NCI-H2171 (cell line): Measurements from ENCODE around the gene PCYT1A.
A peak's percentile ranks its signal among the peaks of the same experiment; 100 is the strongest.
"Not testable (repeated sequence)": the region's sequence is repeated elsewhere in the genome, so short reads cannot be mapped to it uniquely, and the experiment has no call there.

Source experiments
- DNase-seq: peaks from one replicate; lab custom pipeline; 2025; lab: John Stamatoyannopoulos, UW

Gene PCYT1A

DNA sequence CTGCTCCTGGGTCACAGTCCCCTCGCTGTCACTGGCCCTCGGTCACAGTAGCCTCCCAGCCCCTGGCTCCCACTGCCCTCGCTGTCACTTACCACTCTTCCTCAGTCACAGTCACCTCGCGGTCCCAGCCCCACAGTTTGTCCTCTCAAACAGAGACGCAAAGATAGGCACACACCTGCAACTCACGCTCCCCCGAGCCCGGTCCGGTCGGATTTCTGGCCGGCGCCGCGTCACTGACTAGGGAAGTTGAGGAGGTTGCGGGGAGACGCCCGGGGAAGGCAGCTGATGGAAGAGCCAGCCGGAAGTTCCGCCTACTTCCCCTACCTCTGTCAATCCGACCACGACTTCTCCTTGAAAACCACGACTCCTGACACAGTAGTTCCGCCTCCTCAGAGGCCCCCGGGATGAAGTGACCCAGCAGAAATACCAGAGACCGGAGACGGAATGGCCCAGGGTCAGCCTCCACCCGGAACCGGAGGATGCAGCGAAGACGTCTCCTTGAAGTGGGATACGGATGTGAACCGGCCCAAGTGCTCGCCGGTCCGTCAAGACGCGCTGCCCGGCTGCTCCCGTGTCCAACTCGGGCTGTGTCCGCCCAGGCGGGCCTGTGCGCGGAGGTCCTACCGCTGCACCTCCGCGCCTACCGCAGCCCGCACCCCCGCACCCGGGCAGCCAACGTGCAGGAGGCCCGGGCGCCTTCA is at the start of gene PCYT1A:
Gene PCYT1A, minus strand, starts transcription at position 287 of the 701 bp plus-strand sequence. CDS start 17,195 bp downstream, outside the sequence.
- DNase-seq, result peak; percentile 91

- no peak for DNase-seq
Measured at GRCh38 chr3:196336319-196337145, 49.0 kb upstream of the PCYT1A start.

GRCh38 chr3:196335503-196335948 is 48.0 kb upstream of the PCYT1A start:
- DNase-seq, result no peak

- DNase-seq, result no peak
Measured at GRCh38 chr3:196334982-196335381, 47.5 kb upstream of the PCYT1A start.

DNA sequence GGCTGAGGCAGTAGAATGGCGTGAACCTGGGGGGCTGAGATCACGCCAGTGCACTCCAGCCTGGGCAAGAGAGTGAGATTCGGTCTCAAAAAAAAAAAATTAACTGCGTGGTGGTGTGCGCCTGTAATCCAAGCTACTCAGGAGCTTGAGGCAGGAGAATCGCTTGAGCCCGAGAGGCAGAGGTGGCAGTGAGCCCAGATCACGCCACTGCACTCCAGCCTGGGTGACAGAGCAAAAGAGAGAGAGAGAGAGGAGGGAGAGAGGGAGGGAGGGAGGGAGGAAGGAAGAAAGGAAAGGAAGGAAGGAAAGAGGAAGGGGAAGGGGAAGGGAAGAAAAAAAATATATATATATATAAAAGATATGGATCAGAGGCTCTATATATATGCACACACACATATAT is 44.6 kb upstream of the PCYT1A start:
- DNase-seq, result no peak

DNA sequence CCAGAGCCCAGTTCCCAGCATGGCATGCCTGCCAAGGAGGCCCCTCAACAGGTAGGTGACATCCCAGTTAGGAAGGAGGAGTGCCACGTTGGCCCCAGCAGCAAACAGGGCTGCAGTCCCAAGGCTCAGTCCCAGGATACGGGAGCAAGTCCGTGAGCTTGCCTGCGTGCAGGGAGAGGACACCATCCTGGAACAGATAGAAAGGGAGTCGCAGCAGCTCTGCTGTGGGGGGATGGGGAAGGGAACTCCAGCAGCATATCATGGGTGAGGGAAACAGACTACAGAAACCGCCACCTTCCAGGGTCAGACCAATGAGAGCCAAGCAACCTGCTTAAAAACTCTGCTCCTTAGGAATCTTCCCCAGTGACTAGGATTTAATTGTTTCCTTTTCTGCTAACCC is 39.9 kb upstream of the PCYT1A start:
- DNase-seq, result no peak

GRCh38 chr3:196326936-196327335 is 39.4 kb upstream of the PCYT1A start:
- no peak for DNase-seq

- DNase-seq, result peak; percentile 35
Measured at GRCh38 chr3:196323691-196324090, 36.2 kb upstream of the PCYT1A start.

DNA sequence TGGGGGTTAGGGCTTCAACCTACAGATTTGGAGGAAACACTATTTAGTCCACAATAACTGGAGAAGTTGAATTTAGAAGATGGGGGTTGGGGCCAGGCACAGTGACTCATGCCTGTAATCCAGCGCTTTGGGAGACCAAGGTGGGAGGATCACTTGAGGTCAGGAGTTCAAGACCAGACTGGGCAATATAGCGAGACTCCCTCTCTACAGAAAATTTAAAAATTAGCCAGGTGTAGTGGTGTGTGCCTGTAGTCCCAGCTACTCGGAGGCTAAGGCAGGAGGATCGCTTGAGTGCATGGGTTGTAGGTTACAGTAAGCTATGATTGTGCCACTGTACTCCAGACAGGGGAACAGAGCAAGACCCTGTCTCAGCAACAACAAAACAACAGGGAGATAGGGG is 35.5 kb upstream of the PCYT1A start:
- no peak for DNase-seq

DNA sequence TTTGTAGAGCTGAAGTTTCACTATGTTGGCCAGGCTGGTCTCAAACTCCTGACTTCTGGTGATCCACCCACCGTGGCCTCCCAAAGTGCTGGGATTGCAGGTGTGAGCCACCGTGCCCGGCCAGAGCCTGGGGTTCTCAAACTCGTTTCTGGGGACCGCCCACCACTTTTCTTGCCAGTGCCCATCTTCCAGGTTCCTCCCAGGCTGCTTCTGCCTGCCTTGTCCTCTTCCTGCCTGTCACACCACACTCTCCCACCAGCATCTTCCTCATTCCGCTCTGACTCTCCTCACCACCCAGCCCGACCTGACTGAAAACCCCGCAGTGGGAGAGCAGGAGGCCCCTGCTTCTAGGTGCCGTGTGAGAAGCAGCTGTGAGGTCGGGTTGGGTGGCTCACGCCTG is 33.6 kb upstream of the PCYT1A start:
- DNase-seq, result no peak

- DNase-seq, result no peak
Measured at GRCh38 chr3:196320137-196320536, 32.6 kb upstream of the PCYT1A start.

DNA sequence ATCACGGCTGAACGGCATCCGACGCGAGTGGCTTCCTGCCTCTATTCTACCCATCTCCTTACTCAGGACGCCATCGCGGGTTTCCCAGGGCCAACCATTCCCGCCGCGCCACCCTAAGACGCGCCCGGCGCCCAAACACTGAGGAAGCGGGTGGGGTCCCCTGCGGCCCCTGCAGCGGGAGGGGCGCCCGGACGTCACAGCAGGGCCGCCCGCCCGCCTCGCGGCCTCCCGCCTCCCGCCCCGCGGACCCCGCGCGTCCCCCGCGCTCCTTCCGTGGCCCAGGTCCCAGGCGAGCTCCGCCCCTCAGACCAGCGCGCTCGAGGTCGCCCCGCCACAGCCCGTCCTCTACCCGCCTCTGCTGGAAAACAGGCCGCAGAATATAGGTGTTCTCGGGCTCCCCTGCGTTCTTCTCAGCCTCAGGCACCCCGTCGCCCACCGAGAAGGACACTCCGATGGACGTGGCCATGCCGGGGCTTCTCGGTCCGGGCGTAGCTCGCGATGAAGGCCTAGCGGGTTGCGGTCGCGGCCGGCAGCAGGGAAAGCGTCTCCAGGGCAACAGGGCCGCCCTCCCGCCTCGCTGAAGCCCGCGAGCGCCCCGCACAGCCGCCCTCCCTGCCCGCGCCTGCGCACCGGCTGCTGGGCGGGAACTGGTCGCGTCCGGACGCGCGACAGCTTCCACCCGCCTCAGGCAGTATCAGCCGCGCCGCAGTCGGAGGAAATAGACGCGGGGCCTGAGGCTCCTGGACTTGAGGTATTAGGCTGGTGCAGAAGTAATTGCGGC is 30.4 kb upstream of the PCYT1A start, which contains the start of gene DYNLT2B:
Gene DYNLT2B, minus strand, starts transcription at position 554 of the 781 bp plus-strand sequence. Its CDS starts 88 bp downstream, at position 466.
- peak; percentile 85 for DNase-seq

- DNase-seq, result not testable (repeated sequence)
Measured at GRCh38 chr3:196316799-196317686, 29.5 kb upstream of the PCYT1A start.

GRCh38 chr3:196315821-196316220 is 28.3 kb upstream of the PCYT1A start:
- no peak for DNase-seq

DNA sequence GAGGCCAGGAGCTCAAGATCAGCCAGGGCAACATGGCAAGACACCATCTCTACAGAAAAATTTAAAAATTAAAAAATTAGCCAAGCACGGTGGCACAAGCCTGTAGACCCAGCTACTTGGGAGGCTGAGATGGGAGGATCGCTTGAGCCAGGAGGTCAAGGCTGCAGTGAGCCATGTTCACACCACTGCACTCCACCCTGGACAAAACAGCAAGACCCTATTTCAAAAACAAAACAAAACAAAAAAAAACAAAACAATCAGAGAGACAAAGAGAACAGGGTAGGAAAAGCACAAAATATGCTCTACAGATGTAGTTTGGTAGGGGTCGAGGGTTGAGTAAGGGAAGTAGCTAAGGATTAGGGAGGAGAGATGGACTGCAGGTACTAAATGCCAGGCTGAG is 27.1 kb upstream of the PCYT1A start:
- no peak for DNase-seq

- not testable (repeated sequence) for DNase-seq
Measured at GRCh38 chr3:196314086-196314485, 26.6 kb upstream of the PCYT1A start.

DNA sequence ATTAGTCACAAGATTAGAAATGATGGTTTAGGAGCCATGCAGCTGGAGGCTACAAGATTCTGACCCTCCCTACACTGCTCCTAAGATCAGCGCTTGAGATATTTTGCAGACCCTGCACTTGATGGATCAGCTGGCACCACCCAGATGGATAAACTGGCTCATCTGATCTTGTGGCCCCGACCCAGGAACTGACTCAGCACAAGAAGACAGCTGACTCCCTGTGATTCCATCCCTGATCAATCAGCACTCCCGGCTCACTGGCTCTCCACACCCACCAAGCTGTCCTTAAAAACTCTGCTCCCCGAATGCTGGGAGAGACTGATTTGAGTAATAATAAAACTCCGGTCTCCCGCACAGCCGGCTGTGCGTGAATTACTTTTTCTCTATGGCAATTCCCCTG is 15.4 kb upstream of the PCYT1A start:
- DNase-seq, result not testable (repeated sequence)

DNA sequence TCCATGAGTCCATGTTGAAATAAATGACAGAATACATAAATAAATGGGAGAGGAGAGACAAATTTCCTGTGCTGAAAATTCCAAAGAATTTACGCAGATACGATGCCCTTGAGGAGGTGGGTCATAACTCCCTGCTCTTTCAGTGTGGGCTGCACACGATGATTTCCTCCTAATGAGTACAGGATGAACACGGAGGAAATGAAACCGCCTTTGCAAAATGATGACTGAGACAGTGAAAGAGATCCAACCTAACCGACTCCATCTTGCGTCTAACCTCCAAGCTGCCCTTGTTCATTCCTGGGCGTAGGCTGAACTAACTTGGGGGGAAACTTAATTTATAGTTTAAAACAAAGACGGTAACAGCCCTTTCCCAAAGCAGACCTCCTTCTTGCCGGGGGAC is 15.0 kb upstream of the PCYT1A start:
- not testable (repeated sequence) for DNase-seq

GRCh38 chr3:196298521-196298920 is 11.0 kb upstream of the PCYT1A start:
- DNase-seq, result no peak

GRCh38 chr3:196292286-196292923 is 4.9 kb upstream of the PCYT1A start:
- no peak for DNase-seq

GRCh38 chr3:196288141-196288460 is 575 bp upstream of the PCYT1A start:
- DNase-seq, result peak; percentile 72
